T-helper 2 cell treated with Interferon-gamma antibody and Interleukin-4, amounts not matched to agents 5 μg/mL and 100 μg/mL, for 36 hours (primary cell): Measurements from ENCODE around the gene PPA2.

Experiments
- DNase-seq: peaks from one replicate; pipeline ENCODE4 v3.0.0; 2021; ENCODE audit warnings: low spot score
- H3K27ac Mint-ChIP-seq: one replicate; pipeline ENCODE4 v1.8.0; 2021; ENCODE audit warnings: mild to moderate bottlenecking, mixed read lengths
- H3K27me3 Mint-ChIP-seq: one replicate; pipeline ENCODE4 v1.8.0; 2021; ENCODE audit warnings: low read depth, mixed read lengths
- H3K36me3 Mint-ChIP-seq: one replicate; pipeline ENCODE4 v1.8.0; 2021; ENCODE audit warnings: low read depth, mixed read lengths
- H3K4me1 Mint-ChIP-seq: one replicate; pipeline ENCODE4 v1.8.0; 2021; ENCODE audit warnings: low read depth, mixed read lengths
- H3K4me3 Mint-ChIP-seq: one replicate; pipeline ENCODE4 v1.8.0; 2022; ENCODE audit warnings: mild to moderate bottlenecking, moderate library complexity, mixed read lengths
- H3K9me3 Mint-ChIP-seq: one replicate; pipeline ENCODE4 v1.8.0; 2021; ENCODE audit warnings: mixed read lengths

Gene PPA2

GRCh38 chr4:105473324-105474098 lies at the start of gene PPA2:
Gene PPA2, minus strand, starts transcription at chr4:105474062. Its CDS starts 12 bp downstream, at chr4:105474050.
- H3K27me3 Mint-ChIP-seq: peaks cover 8% of the 10 kb centered on the region
- DNase-seq: peak; percentile 83
- H3K36me3 Mint-ChIP-seq: peaks cover 3% of the 10 kb centered on the region
- peak within 1 kb of the TSS; percentile 99 for H3K4me3 Mint-ChIP-seq
- peaks cover 23% of the 10 kb centered on the region for H3K4me1 Mint-ChIP-seq
- H3K9me3 Mint-ChIP-seq: no peaks in the 10 kb centered on the region
- H3K27ac Mint-ChIP-seq: peak within 1 kb of the TSS; percentile 98

- no peaks in the 10 kb centered on the region for H3K36me3 Mint-ChIP-seq
- DNase-seq: no peak
- H3K27me3 Mint-ChIP-seq: no peaks in the 10 kb centered on the region
- H3K4me1 Mint-ChIP-seq: no peaks in the 10 kb centered on the region
- H3K27ac Mint-ChIP-seq: no peak overlapping the region
- H3K4me3 Mint-ChIP-seq: no peak overlapping the region
- H3K9me3 Mint-ChIP-seq: no peaks in the 10 kb centered on the region
Measured at GRCh38 chr4:105520819-105521790, 47.2 kb upstream of the PPA2 start.

- no peaks in the 10 kb centered on the region for H3K36me3 Mint-ChIP-seq
- no peaks in the 10 kb centered on the region for H3K4me1 Mint-ChIP-seq
- no peak overlapping the region for H3K4me3 Mint-ChIP-seq
- H3K9me3 Mint-ChIP-seq: no peaks in the 10 kb centered on the region
- peaks cover 13% of the 10 kb centered on the region for H3K27me3 Mint-ChIP-seq
- H3K27ac Mint-ChIP-seq: no peak overlapping the region
- no peak for DNase-seq
Measured at GRCh38 chr4:105510245-105510644, 36.4 kb upstream of the PPA2 start.

- DNase-seq: no peak
- Mint-ChIP-seq H3K4me3 (no peak overlapping the region), H3K36me3 (no peaks in the 10 kb centered on the region), H3K27ac (no peak overlapping the region), H3K9me3 (no peaks in the 10 kb centered on the region), H3K27me3 (peaks cover 13% of the 10 kb centered on the region), H3K4me1 (no peaks in the 10 kb centered on the region)
Measured at GRCh38 chr4:105509714-105510113, 35.9 kb upstream of the PPA2 start.

- H3K27me3 Mint-ChIP-seq: peaks cover 13% of the 10 kb centered on the region
- H3K9me3 Mint-ChIP-seq: no peaks in the 10 kb centered on the region
- no peak overlapping the region for H3K4me3 Mint-ChIP-seq
- no peaks in the 10 kb centered on the region for H3K36me3 Mint-ChIP-seq
- no peak overlapping the region for H3K27ac Mint-ChIP-seq
- no peaks in the 10 kb centered on the region for H3K4me1 Mint-ChIP-seq
- DNase-seq: no peak
Measured at GRCh38 chr4:105509291-105509690, 35.4 kb upstream of the PPA2 start.

GRCh38 chr4:105504744-105505143 lies 30.9 kb upstream of the PPA2 start:
- no peak for DNase-seq
- no peak overlapping the region for H3K4me3 Mint-ChIP-seq
- no peaks in the 10 kb centered on the region for H3K4me1 Mint-ChIP-seq
- no peaks in the 10 kb centered on the region for H3K36me3 Mint-ChIP-seq
- no peaks in the 10 kb centered on the region for H3K9me3 Mint-ChIP-seq
- no peak overlapping the region for H3K27ac Mint-ChIP-seq
- peaks cover 4% of the 10 kb centered on the region for H3K27me3 Mint-ChIP-seq

- DNase-seq: no peak
- H3K4me3 Mint-ChIP-seq: no peak overlapping the region
- peaks cover 2% of the 10 kb centered on the region for H3K27me3 Mint-ChIP-seq
- H3K27ac Mint-ChIP-seq: no peak overlapping the region
- H3K4me1 Mint-ChIP-seq: no peaks in the 10 kb centered on the region
- no peaks in the 10 kb centered on the region for H3K36me3 Mint-ChIP-seq
- no peaks in the 10 kb centered on the region for H3K9me3 Mint-ChIP-seq
Measured at GRCh38 chr4:105503484-105503883, 29.6 kb upstream of the PPA2 start.

- H3K9me3 Mint-ChIP-seq: no peaks in the 10 kb centered on the region
- H3K27me3 Mint-ChIP-seq: peaks cover 3% of the 10 kb centered on the region
- no peaks in the 10 kb centered on the region for H3K4me1 Mint-ChIP-seq
- DNase-seq: no peak
- H3K4me3 Mint-ChIP-seq: no peak overlapping the region
- H3K27ac Mint-ChIP-seq: no peak overlapping the region
- H3K36me3 Mint-ChIP-seq: no peaks in the 10 kb centered on the region
Measured at GRCh38 chr4:105496899-105497298, 23.0 kb upstream of the PPA2 start.

GRCh38 chr4:105495667-105496066 lies 21.8 kb upstream of the PPA2 start:
- DNase-seq: no peak
- Mint-ChIP-seq H3K36me3 (no peaks in the 10 kb centered on the region), H3K4me3 (no peak overlapping the region), H3K9me3 (no peaks in the 10 kb centered on the region), H3K4me1 (no peaks in the 10 kb centered on the region), H3K27ac (no peak overlapping the region), H3K27me3 (peaks cover 3% of the 10 kb centered on the region)

- Mint-ChIP-seq H3K27ac (no peak overlapping the region), H3K4me3 (no peak overlapping the region), H3K9me3 (peaks cover 10% of the 10 kb centered on the region), H3K27me3 (peaks cover 3% of the 10 kb centered on the region), H3K36me3 (no peaks in the 10 kb centered on the region), H3K4me1 (no peaks in the 10 kb centered on the region)
- no peak for DNase-seq
Measured at GRCh38 chr4:105490523-105490922, 16.7 kb upstream of the PPA2 start.

GRCh38 chr4:105483840-105484239 lies 10.0 kb upstream of the PPA2 start:
- H3K4me1 Mint-ChIP-seq: no peaks in the 10 kb centered on the region
- DNase-seq: no peak
- no peaks in the 10 kb centered on the region for H3K36me3 Mint-ChIP-seq

GRCh38 chr4:105474099-105474518 lies 247 bp upstream of the PPA2 start:
- H3K27ac Mint-ChIP-seq: peak overlapping the region; percentile 98
- H3K27me3 Mint-ChIP-seq: peaks cover 8% of the 10 kb centered on the region
- no peak for DNase-seq
- H3K9me3 Mint-ChIP-seq: no peaks in the 10 kb centered on the region
- peaks cover 23% of the 10 kb centered on the region for H3K4me1 Mint-ChIP-seq
- peaks cover 2% of the 10 kb centered on the region for H3K36me3 Mint-ChIP-seq
- H3K4me3 Mint-ChIP-seq: peak overlapping the region; percentile 99

More at GRCh38 chr4:105483840-105484239, 10.0 kb upstream of the PPA2 start:
- peaks cover 2% of the 10 kb centered on the region for H3K9me3 Mint-ChIP-seq
- no peak overlapping the region for H3K27ac Mint-ChIP-seq
- H3K4me3 Mint-ChIP-seq: no peak overlapping the region
- peaks cover 6% of the 10 kb centered on the region for H3K27me3 Mint-ChIP-seq

- H3K27ac Mint-ChIP-seq: peak overlapping the region; percentile 98
- no peaks in the 10 kb centered on the region for H3K9me3 Mint-ChIP-seq
- peaks cover 6% of the 10 kb centered on the region for H3K36me3 Mint-ChIP-seq
Measured at GRCh38 chr4:105472871-105473323, 965 bp downstream of the PPA2 start.

More at GRCh38 chr4:105472871-105473323, 965 bp downstream of the PPA2 start:
- Mint-ChIP-seq H3K4me1 (peaks cover 23% of the 10 kb centered on the region), H3K4me3 (peak overlapping the region; percentile 99), H3K27me3 (peaks cover 8% of the 10 kb centered on the region)
- DNase-seq: no peak
